OCI-LY7 (cell line): Measurements from ENCODE around the gene DERA.

ENCODE experiments used
- EZH2phosphoT487 ChIP-seq: fragments of 200-600 bp; sonication (generic); IDR thresholded peaks from 2 replicates; pipeline ENCODE4 v1.6.1; 2018; ENCODE audit warnings: low read depth, borderline replicate concordance, mild to moderate bottlenecking, mixed run types, antibody characterized with exemption, low read length, moderate library complexity, mixed read lengths
- TF ChIP-seq, protein P1 (sequence below): fragments of 200-600 bp; sonication (generic); conservative IDR thresholded peaks from 2 replicates; pipeline ENCODE4 v1.5.1; 2014; ENCODE audit warnings: mild to moderate bottlenecking, antibody characterized with exemption, low read length, moderate library complexity, mixed read lengths

DNA sequence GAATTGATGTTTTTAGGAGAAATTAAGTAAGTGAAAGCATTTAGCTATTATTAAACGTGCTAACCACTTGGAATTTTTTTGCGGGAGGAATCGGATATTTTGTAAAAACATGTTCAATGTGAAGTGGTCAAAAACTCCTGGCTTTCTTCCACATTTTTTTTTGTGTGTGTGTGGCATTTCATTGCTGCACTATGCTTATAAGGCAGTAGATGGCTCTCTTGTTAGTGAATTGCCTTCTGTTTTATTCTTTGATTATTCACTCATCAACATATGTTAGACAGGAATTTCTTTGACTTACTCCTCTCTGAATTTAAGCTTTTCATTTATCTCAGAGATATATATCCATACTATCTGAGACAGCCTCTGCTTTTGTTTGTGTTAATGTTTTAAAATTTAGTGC is 71.3 kb downstream of the DERA start:
- TF ChIP-seq, protein P1, sequence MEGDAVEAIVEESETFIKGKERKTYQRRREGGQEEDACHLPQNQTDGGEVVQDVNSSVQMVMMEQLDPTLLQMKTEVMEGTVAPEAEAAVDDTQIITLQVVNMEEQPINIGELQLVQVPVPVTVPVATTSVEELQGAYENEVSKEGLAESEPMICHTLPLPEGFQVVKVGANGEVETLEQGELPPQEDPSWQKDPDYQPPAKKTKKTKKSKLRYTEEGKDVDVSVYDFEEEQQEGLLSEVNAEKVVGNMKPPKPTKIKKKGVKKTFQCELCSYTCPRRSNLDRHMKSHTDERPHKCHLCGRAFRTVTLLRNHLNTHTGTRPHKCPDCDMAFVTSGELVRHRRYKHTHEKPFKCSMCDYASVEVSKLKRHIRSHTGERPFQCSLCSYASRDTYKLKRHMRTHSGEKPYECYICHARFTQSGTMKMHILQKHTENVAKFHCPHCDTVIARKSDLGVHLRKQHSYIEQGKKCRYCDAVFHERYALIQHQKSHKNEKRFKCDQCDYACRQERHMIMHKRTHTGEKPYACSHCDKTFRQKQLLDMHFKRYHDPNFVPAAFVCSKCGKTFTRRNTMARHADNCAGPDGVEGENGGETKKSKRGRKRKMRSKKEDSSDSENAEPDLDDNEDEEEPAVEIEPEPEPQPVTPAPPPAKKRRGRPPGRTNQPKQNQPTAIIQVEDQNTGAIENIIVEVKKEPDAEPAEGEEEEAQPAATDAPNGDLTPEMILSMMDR = peak; percentile 86
- TF ChIP-seq EZH2phosphoT487 = no peak
